Activated T-cell treated with anti-CD3 and anti-CD28 coated beads for 48 hours (primary cell): ENCODE measurements around the gene STX11.

Source experiments
- DNase-seq: peaks from one replicate; pipeline ENCODE4 v3.0.0-alpha.2; 2020; ENCODE audit warnings: low read depth

The STX11 gene

DNA sequence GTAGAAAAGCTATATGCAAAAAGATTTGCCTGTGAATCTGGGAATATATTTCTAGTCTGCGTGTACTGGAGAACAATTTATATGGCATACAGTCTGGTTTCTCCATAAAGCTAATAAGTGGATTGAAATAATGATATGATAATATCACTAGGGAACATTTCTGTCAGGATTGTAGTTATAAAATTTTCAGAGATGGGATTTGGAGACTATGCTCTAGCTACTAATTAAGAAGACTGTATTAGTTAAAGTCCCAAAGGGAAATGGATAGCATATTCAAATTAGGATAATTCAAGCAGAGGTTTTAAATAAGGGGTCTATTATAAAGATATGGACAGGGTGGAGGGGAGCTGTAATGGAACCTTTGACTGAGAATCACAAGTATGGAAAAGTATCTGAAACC lies 7.2 kb upstream of the STX11 start:
- DNase-seq: no peak

DNA sequence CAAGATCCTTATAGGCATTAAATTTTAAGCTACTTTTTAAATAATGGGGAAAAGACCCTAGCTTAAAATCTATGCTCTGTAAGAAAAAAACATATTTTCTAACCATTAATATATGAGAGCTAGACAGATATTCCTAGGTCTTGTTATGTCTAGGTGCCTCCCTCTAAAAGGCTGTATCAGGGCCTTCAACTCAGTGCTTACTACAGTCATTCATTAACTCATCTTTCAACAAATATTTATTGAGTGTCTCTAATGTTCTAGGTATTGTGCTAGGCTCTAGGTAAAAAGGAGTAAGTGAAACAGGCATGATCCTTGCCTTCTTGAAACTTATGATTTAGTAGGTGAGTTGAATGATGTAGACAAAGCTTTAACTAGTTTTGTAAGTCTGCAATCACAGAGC lies 6.4 kb upstream of the STX11 start:
- DNase-seq: no peak

DNA sequence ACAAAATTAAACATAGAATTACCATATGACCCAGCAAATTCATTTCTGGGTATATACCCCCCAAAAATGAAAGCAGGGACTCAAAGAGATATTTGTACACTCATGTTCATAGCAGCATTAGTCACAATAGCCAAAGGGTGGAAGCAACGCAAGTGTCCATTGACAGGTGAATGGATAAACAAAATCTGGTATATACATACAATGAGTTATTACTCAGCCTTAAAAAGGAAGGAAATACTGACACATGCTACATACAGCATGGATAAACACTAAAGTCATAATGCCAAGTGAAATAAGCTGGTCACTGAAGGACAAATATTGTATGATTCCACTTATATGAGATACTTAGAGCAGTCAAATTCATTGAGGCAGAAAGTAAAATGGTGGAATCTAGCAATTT lies 5.3 kb upstream of the STX11 start:
- no peak for DNase-seq

DNA sequence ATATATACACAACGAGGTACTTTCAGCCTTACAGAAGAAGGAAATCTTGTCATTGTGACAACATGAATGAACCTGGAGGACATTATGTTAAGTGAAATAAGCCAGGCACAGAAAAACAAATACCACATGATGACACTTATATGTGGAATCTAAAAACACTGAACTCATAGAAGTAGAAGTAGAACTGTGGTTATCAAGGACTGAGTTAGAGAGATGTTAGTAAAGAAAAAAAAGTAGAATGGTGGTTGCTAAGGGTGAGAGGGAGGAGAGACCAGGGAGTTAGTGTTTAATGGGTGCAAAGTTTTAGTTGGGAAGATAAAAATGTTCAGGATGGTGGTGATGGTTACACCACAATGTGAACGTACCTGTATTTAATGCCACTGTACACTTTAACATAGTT lies 4.8 kb upstream of the STX11 start:
- DNase-seq: no peak

DNA sequence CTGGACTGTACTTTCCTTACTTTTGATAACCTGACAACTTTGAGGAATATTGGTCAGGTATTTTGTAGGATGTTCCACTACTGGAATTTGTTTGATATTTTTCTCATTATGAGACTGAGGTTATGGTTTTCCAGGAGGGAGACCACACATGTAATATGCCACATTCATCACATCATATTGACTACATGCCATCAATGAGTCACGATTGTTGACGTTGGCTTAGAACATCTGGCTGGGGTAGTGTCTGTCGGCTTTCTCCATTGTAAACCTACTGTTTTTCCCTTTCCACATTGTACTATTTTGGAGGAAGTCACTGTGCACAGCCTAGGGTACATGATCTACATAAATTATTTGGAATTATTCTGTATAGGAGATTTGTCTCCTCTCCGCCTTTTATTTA lies 1.4 kb upstream of the STX11 start:
- DNase-seq: no peak

DNA sequence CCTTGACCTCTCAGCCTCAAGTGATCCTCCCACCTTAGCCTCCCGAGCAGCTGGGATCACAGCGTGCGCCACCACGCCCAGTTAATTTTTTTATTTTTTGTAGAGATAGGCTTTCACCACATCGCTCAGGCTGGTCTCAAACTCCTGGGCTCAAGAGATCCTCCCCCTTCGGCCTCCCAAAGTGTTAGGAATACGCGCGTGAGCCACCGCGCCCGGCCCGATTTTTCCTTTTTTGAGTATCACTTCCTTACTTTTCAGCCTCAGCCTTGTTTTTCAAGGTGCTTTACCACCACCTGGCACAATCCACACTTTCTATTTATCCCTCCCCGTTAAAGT lies 791 bp upstream of the STX11 start:
- DNase-seq: no peak

DNA sequence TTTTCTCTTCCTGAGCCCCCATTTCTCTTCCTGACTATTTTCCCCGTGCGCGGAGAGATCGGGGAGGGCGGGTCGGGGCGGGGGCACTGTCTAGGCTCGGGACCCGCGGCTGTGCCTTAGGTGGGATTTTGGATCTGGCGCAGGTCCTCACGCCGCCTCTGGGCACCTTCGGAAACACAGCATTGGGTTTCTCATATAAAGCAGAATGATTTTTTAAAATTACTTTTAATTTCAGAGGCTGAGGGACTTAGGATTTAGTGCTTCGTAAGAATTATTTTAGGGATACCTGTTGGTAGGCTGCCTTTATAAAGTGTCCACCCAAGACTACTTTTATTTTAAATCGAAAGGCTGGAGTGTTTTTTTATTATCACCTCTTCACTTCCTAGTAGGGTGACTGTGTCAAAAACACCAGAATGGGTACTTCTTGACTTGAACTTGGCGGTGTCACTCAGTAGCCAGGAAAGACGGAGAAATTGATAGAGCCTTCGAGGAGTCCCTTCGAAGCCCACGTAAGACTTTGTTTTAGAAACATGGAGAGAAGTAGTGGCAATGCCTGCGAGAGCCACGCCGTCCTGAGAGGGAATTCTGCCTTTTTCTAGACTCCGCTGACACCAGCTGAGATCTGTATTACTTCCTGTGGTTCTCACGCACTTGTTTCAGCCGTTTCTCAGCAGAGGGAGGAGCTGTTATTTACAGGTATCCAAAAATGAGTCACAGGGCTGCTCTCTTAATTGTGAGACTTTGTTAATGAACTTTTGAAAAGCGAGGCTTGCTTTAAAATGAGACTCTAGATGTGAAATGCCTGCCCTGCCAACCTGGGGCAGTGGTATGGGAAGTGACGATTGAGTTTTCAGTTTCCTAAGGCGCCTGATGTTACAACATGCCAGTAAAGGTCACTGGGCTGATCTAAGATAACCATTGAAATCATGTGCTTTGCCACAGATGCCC lies 667 bp downstream of the STX11 start:
- peak; percentile 36 for DNase-seq

DNA sequence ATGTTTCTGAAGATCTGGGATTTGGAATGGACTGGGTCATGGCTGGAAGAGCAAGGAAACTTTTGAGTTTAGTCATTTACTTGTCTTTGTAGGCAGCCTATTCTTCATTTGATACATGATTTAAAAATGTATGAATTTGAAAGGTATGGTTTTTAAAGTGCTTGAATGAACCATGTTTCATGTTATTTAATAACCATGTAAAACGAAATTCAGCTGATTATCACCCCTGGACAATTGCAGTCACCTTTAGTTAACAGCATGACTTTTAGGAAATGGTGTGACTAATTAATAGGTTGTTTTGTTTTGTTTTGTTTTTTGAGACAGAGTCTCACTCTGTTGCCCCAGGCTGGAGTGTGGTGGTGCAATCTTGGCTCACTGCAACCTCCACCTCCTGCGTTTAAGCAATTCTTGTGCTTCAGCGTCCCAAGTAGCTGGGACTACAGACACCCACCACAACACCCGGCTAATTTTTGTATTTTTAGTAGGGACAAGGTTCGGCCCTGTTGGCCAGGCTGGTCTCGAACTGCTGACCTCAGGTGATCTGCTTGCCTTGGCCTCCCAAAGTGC lies 2.1 kb downstream of the STX11 start:
- no peak for DNase-seq

DNA sequence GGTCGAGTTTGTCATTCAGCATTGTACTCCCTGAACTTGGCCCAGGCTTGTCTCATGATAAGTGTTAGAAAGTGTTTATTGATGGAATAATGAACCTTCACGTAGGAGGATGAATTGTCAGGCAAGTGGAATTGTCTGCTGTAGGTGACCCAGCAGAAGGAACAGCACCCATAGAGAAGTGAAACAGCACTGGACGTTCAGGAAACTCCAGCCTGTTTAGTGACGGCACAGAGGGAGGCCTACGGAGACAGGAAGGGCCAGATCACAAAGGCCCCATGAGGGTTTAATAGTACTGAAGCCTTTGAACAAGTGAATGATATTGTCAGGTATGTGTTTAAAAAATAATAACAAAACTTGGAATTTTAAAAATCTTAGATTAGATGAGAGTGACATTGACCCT lies 2.9 kb downstream of the STX11 start:
- no peak for DNase-seq

DNA sequence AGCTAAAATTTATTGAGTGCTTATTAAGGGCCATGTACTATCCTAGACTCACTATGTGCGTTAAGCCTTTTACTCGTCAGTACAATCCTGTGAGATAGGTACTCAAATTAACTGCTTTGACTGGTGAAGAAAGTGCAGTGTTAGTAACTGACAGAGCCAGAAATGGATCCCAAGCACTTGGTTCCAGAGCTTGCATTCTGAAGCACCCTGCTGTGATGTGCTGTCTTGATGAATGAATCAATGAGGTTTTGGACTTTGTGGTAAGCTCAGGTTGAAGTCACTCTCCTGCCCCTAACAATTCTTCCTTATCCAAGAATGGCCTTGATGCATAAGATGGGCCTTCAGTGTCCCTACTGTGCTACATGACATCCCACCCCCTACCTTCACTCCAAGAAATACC lies 3.7 kb downstream of the STX11 start:
- no peak for DNase-seq

GRCh38 chr6:144155529-144155928 lies 5.2 kb downstream of the STX11 start:
- DNase-seq: no peak

- no peak for DNase-seq
Observed at GRCh38 chr6:144156338-144156737, 6.0 kb downstream of the STX11 start.

DNA sequence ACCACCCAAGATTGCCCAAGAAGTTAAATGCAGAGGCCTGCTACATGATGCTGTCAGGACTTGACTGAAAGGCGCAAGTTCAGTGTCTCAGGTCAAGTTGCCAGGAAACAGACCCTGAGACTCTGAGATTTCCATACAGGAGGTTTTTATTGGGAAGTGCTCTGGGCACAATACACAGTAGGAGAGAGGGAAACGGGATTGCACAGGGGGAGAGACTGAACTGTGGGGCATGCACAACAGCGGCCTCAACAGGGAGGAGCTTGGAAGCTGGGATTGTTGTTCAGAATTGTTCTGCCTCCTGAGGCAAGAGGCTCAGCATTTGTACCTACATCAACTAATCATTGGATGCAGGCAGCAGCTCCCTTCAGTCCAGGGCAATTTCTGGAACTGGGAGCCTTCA lies 6.7 kb downstream of the STX11 start:
- DNase-seq: no peak

GRCh38 chr6:144158133-144158532 lies 7.8 kb downstream of the STX11 start:
- DNase-seq: no peak

- no peak for DNase-seq
Observed at GRCh38 chr6:144159223-144159622, 8.9 kb downstream of the STX11 start.

DNA sequence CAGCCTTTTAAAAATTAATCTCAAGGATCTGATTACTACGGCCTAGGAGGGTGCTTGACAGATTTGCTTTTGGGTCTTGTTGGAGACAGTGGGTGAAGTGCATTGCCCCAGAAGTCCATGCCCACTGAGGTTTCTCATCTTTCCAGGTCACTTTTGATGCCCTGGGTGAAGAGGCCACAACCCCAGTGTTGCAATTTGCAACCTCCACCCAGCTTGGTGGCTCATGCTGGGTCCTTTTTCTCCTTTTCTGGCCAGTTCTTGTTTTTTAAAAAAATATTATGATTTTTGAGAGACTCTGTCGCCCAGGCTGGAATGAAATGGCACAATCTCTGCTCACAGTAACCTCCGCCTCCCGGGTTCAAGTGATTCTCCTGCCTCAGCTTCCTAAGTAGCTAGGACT lies 9.4 kb downstream of the STX11 start:
- no peak for DNase-seq

- DNase-seq: no peak
Observed at GRCh38 chr6:144160431-144161005, 10.2 kb downstream of the STX11 start.

GRCh38 chr6:144161975-144162374 lies 11.7 kb downstream of the STX11 start:
- DNase-seq: no peak

GRCh38 chr6:144162977-144163376 lies 12.7 kb downstream of the STX11 start:
- DNase-seq: no peak

GRCh38 chr6:144165784-144166183 lies 15.5 kb downstream of the STX11 start:
- DNase-seq: no peak

DNA sequence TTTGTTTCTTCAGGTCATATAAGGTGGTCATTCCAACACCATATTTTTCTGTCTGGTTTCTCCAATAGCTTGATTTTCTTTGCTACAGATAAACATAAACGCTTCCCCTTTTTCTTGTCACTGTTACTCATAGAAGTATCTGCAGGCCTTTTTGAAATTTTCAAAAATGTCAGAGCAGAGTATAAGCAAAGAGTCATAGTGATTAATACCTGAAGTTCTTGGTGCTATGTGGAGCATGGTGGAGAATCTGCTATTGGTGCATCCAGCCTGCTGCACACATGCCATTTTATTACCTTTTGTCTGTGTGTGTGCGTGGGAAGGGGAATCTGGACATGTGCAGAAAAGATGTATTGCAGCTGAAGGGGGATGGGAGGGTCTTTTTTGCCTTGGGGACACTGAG lies 19.7 kb downstream of the STX11 start:
- no peak for DNase-seq

GRCh38 chr6:144171406-144171805 lies 21.1 kb downstream of the STX11 start:
- DNase-seq: no peak

DNA sequence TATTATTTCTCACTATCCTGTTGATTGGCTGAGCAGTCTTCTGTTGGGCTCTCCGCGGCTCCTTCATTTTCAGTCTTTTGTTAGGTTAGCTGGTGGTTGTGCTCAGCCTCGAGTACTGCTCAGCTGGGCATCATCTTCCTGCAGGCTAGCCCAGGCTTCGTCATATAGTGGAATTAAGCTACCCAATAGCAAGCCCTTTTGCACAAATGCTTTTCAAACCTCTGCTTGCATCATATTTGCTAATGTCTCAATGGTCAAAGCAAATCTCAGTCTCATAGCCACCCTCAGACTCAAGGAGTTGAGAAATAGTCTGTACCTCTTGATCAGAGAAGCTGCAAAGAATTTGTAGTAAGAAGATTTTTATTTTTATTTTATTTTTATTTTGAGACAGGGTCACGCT lies 23.7 kb downstream of the STX11 start:
- DNase-seq: no peak

GRCh38 chr6:144176043-144176442 lies 25.7 kb downstream of the STX11 start:
- DNase-seq: no peak
